Measurements from ENCODE around the gene ZNF614.
A peak's percentile ranks its signal among the peaks of the same experiment; 100 is the strongest.
"Not testable (repeated sequence)": the region's sequence is repeated elsewhere in the genome, so short reads cannot be mapped to it uniquely, and the experiment has no call there.

Gene ZNF614

DNA sequence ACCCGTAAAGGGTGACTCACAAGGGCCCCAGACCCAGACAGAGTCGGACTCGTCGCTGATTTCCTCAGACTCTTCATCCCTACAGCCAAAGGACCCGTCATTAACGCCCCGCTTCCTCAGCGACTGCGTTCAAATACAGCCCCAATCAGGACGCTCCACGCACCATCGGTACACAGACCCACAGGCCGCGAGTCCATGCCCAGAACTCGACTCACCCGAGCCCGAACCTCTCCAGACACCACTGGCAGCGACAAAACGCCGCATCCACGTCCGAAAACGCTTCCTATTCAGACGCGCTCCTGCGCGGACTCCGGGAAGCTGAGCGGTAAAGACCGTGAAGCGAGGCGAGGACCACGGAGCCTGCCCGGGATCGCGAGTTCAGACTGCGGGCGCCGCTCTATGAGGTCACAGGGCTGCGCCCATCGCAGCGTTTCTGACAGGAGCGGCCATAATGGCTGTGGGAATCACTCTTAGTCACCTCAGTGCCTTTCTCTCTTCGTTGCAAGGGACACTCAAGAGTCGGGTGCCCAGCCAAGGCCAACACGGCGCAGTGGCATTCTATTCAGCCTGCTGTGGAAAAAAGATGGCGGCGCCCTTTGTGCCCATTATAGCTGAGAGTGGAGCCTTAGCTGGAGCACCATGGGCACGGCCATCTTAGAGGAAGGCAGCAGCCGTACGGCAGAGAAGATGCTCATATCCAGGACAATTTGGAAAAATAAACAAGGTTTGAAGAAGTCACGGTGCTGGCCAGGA lies at the start of gene ZNF614:
TSS of gene ZNF614 (minus strand) at position 353 of the 753 bp plus-strand sequence. CDS start 2,634 bp downstream, outside the sequence.
- DNase-seq (ENCODE audit: low read depth), result peak; percentile 73

GRCh38 chr19:52070496-52070895 lies 42.3 kb upstream of the ZNF614 start:
- no peak for DNase-seq (ENCODE audit: low read depth)

DNA sequence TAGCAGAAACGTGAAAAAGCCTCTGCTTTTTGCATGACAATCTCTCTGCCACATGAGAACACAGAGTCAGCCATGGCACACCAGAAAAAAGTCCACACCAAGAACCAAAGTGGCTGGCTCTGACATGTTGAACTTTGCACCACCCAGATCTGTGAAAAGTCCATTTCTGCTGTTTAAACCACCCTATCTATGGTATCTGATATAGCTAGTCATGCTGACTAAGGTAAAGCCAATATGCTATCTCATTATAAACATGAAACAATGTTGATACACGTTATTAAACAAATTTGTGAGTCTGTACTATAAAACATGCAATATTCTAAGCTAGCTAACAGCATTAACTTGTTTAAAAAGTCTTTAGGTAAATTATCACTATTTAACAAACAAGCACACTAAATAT lies 41.5 kb upstream of the ZNF614 start:
- no peak for DNase-seq (ENCODE audit: low read depth)

DNA sequence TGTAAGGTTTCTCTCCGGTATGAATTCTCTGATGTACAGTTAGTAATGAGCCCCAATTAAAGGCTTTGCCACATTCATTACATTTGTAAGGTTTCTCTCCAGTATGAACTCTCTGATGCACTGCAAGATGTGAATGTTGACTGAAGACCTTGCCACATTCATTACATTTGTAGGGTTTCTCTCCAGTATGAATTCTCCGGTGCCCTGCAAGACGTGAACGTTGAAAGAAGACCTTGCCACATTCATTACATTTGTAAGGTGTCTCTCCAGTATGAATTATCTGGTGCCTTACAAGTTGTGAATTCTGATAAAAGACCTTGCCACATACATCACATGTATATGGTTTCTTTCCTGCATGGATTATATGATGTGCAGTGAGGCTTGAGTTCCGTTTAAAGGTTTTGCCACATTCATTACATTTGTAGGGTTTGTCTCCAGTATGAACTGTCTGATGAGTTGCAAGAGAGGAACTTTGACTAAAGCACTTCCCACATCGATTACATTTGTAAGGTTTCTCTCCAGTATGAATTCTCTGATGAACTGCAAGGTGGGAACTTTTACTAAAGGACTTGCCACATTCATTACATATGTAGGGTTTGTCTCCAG lies 38.2 kb upstream of the ZNF614 start:
- DNase-seq (ENCODE audit: low read depth), result no peak

DNA sequence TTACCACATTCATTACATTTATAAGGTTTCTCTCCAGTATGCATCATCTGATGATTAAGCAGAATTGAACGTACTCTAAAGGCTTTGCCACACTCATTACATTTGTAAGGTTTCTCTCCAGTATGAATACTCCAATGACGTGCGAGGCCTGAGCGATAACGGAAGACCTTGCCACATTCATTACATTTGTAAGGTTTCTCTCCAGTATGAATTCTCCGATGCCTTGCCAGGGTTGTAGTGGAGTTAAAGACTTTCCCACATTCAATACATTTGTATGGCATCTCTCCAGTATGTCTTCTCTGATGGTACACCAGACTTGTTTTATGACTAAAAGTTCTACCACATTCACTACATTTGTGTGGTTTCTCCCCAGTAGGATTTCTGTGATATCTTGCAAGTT lies 37.2 kb upstream of the ZNF614 start:
- DNase-seq (ENCODE audit: low read depth), result no peak

DNA sequence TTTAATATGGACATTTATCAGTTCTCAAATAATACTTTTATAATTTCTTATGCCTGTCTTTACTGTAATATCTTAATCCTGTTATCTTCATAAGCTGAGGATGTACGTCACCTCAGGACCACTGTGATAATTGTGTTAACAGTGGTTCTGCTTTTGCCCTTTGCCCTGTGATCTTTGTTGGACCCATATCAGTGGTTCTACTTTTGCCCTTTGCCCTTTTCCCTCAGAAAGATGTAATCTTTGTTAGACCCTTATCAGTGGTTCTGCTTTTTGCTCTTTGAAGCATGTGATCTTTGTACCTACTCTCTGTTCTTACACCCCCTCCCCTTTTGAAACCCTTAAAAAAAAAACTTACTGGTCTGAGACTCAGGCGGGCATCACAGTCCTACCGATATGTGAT lies 28.3 kb upstream of the ZNF614 start:
- DNase-seq (ENCODE audit: low read depth), result not testable (repeated sequence)

DNA sequence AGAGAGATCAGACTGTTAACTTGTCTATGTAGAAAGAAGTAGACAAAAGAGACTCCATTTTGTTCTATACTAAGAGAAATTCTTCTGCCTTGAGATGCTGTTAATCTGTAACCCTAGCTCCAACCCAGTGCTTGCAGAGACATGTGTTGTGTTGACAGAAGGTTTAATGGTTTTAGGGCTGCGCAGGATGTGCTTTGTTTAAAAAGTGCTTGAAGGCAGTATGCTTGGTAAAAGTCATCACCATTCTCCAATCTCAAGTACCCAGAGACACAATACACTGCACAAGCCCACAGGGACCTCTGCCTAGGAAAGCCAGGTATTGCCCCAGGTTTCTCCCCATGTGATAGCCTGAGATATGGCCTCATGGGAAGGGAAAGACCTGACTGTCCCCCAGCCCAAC lies 23.6 kb upstream of the ZNF614 start:
- DNase-seq (ENCODE audit: low read depth), result not testable (repeated sequence)

DNA sequence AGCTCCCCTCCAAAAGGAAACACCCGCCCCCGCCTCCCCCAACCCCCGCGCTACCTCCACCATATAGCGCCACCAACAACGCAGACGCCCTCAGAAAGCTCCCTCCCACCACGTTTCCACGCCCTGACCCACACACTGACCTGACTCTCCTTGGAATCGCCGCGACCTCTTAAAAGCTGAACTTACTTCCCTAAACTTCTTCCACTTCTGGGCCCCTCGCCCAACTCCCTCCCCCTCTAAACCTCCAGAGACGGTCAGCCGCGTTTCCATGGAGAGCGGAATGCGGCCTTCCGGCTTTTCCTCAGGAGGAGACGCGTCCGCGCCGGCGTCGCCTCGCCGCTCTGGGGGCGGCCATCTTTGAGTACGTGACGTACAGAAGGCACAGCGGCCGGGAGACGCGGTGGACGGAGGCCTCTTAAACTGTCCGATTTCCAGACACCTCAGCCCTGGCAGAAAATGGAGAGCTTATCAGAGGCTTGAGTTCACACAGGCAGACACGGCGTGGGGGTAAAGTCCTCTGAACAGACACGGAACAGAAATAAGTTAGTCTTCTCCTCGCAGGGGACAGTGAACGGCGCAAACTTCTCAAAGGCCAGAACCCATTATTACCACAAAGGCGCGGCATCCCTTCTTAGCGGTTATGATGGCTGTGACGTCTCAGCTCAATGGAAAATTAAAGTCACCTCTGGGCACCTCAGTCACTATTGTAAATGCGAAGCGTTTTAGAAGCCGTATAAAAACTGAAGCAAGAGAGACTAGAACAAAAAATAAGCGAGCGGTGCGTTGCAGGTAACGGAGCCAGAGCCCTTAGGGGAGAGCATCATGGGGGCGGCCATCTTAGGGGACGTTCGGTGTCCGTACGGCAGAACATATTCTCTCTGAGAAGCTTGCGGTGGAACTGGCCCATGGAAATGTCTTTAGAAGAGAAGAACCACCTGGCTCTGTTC lies 20.6 kb upstream of the ZNF614 start, which contains the start of gene ZNF432:
TSS of gene ZNF432 (minus strand) at position 284 of the 947 bp plus-strand sequence. CDS start 1,970 bp downstream, outside the sequence.
- DNase-seq (ENCODE audit: low read depth), result peak; percentile 74

GRCh38 chr19:52039169-52039568 lies 11.0 kb upstream of the ZNF614 start:
- DNase-seq (ENCODE audit: low read depth), result no peak

GRCh38 chr19:52034051-52034728 lies 6.0 kb upstream of the ZNF614 start:
- DNase-seq (ENCODE audit: low read depth), result no peak

DNA sequence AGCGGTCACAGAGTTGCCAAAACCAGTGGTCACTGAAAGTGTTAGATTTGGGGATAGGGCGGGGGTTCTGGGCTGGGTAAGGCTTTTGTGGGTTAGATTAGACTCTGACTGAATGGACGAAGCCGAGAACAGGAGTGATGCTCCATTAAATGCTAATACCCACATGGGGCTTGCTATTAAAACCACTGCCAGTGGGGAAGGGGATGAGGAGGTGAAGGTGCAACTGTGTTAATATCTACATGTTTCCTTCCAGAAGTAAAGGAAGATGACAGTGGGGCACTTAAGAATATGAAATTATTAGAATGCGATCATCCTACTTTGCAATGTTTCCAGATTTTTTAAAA lies 573 bp upstream of the ZNF614 start:
- DNase-seq (ENCODE audit: low read depth), result no peak

DNA sequence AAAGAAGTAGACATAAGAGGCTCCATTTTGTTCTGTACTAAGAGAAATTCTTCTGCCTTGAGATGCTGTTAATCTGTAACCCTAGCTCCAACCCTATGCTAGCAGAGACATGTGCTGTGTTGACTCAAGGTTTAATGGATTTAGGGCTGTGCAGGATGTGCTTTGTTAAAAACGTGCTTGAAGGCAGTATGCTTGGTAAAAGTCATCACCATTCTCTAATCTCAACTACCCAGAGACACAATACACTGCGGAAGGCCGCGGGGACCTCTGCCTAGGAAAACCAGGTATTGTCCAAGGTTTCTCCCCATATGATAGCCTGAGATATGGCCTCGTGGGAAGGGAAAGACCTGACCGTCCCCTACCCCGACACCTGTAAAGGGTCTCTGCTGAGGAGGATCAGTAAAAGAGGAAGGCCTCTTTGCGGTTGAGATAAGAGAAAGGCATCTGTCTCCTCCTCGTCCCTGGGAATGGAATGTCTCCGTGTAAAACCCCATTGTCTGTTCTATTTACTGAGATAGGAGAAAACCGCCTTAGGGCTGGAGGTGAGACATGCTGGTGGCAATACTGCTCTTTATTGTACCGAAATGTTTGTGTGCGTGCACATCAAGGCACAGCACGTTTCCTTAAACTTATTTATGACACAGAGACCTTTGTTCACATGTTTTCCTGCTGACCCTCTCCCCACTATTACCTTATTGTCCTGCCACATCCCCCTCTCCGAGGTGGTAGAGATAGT lies 1.8 kb downstream of the ZNF614 start:
- not testable (repeated sequence) for DNase-seq (ENCODE audit: low read depth)

DNA sequence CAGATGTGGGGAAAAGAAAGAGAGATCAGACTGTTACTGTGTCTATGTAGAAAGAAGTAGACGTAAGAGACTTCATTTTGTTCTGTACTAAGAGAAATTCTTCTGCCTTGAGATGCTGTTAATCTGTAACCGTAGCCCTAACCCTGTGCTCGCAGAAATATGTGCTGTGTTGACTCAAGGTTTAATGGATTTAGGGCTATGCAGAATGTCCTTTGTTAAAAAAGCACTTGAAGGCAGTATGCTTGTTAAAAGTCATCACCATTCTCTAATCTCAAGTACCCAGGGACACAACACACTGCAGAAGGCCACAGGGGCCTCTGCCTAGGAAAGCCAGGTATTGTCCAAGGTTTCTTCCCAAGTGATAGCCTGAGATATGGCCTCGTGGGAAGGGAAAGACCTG lies 3.7 kb downstream of the ZNF614 start:
- DNase-seq (ENCODE audit: low read depth), result not testable (repeated sequence)

DNA sequence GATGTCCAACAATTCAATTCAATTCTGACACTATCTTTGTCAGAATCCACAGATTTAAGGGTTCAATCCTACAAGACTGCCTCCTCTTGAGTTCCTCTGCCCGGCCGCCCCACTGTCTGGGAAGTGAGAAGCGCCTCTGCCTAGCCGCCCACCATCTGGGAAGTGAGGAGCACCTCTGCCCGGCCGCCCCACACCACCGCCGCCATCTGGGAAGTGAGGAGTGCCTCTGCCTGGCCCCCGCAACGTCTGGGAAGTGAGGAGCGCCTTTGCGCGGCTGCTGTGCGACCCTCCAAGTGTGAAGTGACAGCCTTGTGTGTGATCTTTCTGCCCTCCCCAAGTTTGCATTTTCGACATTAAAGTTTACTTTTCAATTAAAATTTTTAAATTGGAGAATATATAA lies 6.0 kb downstream of the ZNF614 start:
- DNase-seq (ENCODE audit: low read depth), result no peak

GRCh38 chr19:52020506-52020905 lies 7.7 kb downstream of the ZNF614 start:
- no peak for DNase-seq (ENCODE audit: low read depth)

GRCh38 chr19:52010674-52011073 lies 17.5 kb downstream of the ZNF614 start:
- DNase-seq (ENCODE audit: low read depth), result no peak

DNA sequence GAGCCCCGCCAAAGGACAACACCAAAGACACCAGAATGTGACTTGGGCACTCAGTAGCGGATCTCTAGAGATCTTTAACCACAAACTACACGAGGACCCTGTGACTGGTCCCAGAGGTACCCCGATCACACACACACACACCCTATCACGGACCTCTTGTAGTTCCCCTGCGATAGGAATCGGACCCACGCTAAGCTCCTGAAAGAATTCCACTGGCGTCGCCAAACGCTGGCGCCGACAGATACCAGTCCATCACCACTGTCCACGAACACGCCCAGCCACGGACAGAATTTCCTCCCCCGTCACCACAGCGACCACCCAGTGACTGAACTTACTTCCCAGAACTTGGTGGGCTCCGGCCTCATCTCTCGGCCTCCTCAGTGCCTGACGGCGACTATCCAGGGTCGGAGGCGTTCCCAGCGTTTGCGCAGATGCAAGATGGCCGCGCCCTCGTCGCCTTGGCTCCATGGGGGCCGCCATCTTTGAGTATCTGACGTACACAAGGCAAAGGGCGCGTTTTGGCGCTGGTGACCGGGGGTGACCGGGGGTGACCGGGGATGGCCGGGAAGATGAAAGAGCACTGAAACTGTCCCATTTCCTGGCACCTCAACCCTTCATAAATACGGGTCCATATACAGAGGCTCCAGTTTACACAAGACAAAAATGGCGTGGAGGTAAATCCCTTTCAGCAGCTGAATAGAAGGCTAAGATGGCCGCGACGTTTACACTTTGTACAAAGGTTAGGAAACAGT lies 20.2 kb downstream of the ZNF614 start, which contains the start of gene ZNF615:
TSS of gene ZNF615 (minus strand) at position 406 of the 752 bp plus-strand sequence. CDS start 4,500 bp downstream, outside the sequence.
- DNase-seq (ENCODE audit: low read depth), result peak; percentile 85

- no peak for DNase-seq (ENCODE audit: low read depth)
Observed at GRCh38 chr19:52007451-52007805, 20.8 kb downstream of the ZNF614 start.

DNA sequence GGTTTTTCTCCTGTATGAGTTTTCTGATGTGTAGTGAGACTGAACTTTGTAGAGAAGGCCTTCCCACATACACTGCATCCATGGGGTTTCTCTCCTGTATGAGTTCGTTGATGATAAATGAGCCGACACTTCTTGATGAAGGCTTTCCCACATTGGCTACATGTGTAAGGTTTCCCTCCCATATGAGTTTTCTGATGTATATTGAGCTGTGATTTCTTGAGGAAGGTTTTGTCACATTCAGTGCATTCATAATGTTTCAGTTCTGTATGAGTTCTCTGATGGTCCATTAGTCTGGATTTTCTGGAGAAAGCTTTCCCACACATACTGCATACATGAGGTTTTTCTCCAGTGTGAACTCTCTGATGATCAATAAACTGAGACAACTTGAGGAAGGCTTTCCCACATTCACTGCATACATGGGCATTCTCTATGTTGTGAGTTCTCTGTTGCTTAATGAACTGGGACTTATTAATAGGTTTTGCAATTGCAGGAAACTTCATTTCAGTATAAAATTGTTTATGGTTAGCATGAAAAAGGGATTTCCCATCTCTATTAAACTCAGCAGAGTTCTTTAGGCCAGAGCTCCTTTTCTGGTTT lies 34.0 kb downstream of the ZNF614 start:
- no peak for DNase-seq (ENCODE audit: low read depth)

GRCh38 chr19:51993422-51993821 lies 34.8 kb downstream of the ZNF614 start:
- DNase-seq (ENCODE audit: low read depth), result no peak

All from stimulated activated CD8-positive, alpha-beta memory T cell treated with anti-CD3 and anti-CD28 coated beads, Interleukin-12 subunit alpha, Interleukin-12 subunit beta, amount 100 ng/mL, for 1 hour (primary cell).